Bronchus fibroblast of lung (primary cell): ENCODE results near the gene ZAR1. TPM values are rescaled to one million over a fixed set of nuclear protein-coding genes. Genes with fewer than 3 reads are reported as not detected.

Source experiments
- total RNA-seq: library from RNA; depleted of rRNA; stranded (reverse); fragments of >200 nt; gene quantifications from 2 replicates; pipeline ENCODE4 v1.2.3, GENCODE V29; 2015

The ZAR1 gene, protein sequence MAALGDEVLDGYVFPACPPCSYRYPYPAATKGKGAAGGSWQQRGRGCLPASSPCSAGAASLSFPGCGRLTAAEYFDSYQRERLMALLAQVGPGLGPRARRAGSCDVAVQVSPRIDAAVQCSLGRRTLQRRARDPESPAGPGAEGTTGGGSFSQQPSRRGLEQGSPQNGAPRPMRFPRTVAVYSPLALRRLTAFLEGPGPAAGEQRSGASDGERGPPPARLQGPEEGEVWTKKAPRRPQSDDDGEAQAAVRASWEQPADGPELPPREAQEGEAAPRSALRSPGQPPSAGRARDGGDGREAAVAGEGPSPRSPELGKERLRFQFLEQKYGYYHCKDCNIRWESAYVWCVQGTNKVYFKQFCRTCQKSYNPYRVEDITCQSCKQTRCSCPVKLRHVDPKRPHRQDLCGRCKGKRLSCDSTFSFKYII
- total RNA-seq: not detected in 2 replicates

DNA sequence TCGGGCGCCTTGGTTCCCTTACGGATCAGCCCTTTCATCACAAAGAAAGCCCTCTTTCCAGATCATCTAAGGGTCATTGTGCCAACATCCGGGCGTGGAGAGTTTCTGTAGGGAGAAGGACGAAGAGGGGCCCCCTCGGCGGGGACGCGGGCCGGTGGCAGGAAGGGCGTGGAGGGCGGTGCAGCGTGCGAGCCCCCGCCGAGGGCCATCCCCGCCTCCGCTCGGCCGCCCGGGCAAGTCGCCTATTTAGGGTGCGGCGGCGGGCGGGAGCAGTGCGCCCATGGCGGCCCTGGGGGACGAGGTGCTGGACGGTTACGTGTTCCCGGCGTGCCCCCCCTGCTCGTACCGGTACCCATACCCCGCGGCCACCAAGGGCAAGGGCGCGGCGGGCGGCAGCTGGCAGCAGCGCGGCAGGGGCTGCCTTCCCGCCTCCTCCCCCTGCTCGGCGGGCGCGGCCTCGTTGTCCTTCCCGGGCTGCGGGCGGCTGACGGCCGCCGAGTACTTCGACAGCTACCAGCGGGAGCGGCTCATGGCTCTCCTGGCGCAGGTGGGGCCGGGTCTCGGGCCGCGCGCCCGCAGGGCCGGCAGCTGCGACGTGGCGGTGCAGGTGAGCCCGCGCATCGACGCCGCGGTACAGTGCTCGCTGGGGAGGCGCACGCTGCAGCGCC is at the start of gene ZAR1:
Gene ZAR1, plus strand, starts transcription at position 241 of the 668 bp plus-strand sequence. Its CDS starts 40 bp downstream, at position 281.

DNA sequence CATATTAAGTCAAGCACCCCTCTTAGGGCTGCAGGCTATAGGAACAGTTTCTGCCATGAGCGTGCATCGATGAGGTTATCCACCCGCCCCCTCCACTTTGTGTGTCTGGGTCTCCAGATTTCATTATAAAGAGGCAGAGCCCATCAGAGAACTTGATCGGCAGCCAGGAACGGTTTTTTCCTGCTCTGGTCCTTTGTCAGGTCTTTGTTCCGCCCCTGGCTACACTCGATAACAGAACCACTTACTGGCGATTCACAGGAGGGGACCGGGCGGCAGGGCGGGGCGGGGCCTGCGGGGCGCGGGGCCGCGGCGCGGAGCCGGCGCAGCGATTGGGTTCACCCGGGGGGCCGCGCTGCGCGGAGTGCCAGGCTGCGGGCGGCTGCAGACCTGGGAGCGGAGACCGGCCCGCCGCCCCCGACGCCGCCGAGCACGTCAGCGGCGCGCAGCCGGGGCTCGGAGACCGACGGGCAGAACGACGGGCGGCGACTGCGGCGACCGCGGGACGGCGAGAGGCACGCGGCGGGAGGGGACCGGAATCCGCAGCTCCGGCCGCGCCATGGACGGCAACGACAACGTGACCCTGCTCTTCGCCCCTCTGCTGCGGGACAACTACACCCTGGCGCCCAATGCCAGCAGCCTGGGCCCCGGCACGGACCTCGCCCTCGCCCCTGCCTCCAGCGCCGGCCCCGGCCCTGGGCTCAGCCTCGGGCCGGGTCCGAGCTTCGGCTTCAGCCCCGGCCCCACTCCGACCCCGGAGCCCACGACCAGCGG is 6.9 kb upstream of the ZAR1 start, which contains the start of gene SLC10A4:
Gene SLC10A4, plus strand, starts transcription at position 338 of the 771 bp plus-strand sequence. Its CDS starts 219 bp downstream, at position 557.

Other genes starting within 250 kb of the ZAR1 start
- 0.50 and 0.59 TPM in 2 replicates for gene TEC, start 220.4 kb upstream of the ZAR1 start, total RNA-seq
- 38.8 and 39.5 TPM in 2 replicates for gene SLAIN2, start 148.7 kb upstream of the ZAR1 start, total RNA-seq
- not detected in 2 replicates for gene SLC10A4, start 6.9 kb upstream of the ZAR1 start, total RNA-seq